ENCODE results near the gene FLVCR1. TPM values are rescaled to one million over a fixed set of nuclear protein-coding genes. Genes with fewer than 3 reads are reported as not detected.

Gene FLVCR1
- total RNA-seq, 1 experiment from 2014 or later, result 30.8 TPM

GRCh38 chr1:212884592-212884991 is 26.5 kb downstream of the FLVCR1 start:
- Histone ChIP-seq H3K36me3 (ENCODE audit: control insufficient read depth, insufficient read depth, low read length) (peaks cover 2% of the 10 kb centered on the region; the same call in 1 of the 2 replicates), H3K4me3 (ENCODE audit: low read depth, low read length) (no peak overlapping the region)
- POLR2A ChIA-PET, result no interaction called here

GRCh38 chr1:212892108-212892507 is 34.0 kb downstream of the FLVCR1 start:
- H3K9me3 Mint-ChIP-seq (ENCODE audit: unreplicated experiment), result no peaks in the 10 kb centered on the region
- TF ChIP-seq CTCF (IDR thresholded peaks at IDR 0.05; ENCODE audit: insufficient read depth in 1 of 2, low read depth in 1 of 2, low read length in 1 of 2, severe bottlenecking in 1 of 2, unreplicated experiment in 1 of 2), result no peak
- Histone ChIP-seq H3K27me3 (replicated peaks; ENCODE audit: control insufficient read depth, insufficient read depth, low read length) (no peaks in the 10 kb centered on the region), H3K9me3 (no peaks in the 10 kb centered on the region), H3K4me1 (no peaks in the 10 kb centered on the region), H3K36me3 (ENCODE audit: control insufficient read depth, insufficient read depth, low read length) (peaks cover 6% of the 10 kb centered on the region), H3K4me3 (ENCODE audit: low read depth, low read length) (no peak overlapping the region)
- peaks cover 91% of the 10 kb centered on the region for H3K36me3 Mint-ChIP-seq (ENCODE audit: insufficient read depth, unreplicated experiment)
- no peak overlapping the region for H3K27ac Mint-ChIP-seq (ENCODE audit: unreplicated experiment)
- intact Hi-C loops (cut with micrococcal nuclease; ENCODE audit: unreplicated experiment), result no loop called here
- H3K4me3 Mint-ChIP-seq (ENCODE audit: unreplicated experiment), result no peak overlapping the region
- CTCF ChIA-PET, result no interaction called here
- no TSS peak for BruUV-seq (replicated peaks)
- POLR2A ChIA-PET, result no interaction called here
- H3K4me1 Mint-ChIP-seq (ENCODE audit: low read depth, unreplicated experiment), result no peaks in the 10 kb centered on the region
- no peaks in the 10 kb centered on the region for H3K27me3 Mint-ChIP-seq (ENCODE audit: insufficient read depth, unreplicated experiment)
- DNase-seq, result no peak

More at GRCh38 chr1:212884592-212884991, 26.5 kb downstream of the FLVCR1 start:
- Mint-ChIP-seq H3K4me1 (ENCODE audit: low read depth, unreplicated experiment) (no peaks in the 10 kb centered on the region), H3K27me3 (ENCODE audit: insufficient read depth, unreplicated experiment) (no peaks in the 10 kb centered on the region), H3K27ac (ENCODE audit: unreplicated experiment) (no peak overlapping the region), H3K36me3 (ENCODE audit: insufficient read depth, unreplicated experiment) (peaks cover 38% of the 10 kb centered on the region), H3K9me3 (ENCODE audit: unreplicated experiment) (no peaks in the 10 kb centered on the region), H3K4me3 (ENCODE audit: unreplicated experiment) (no peak overlapping the region)
- no peak for TF ChIP-seq CTCF (IDR thresholded peaks at IDR 0.05; ENCODE audit: insufficient read depth in 1 of 2, low read depth in 1 of 2, low read length in 1 of 2, severe bottlenecking in 1 of 2, unreplicated experiment in 1 of 2)
- BruUV-seq (replicated peaks), result no TSS peak
- DNase-seq, result no peak
- intact Hi-C loops (cut with micrococcal nuclease; ENCODE audit: unreplicated experiment), result no loop called here
- CTCF ChIA-PET, result no interaction called here
- Histone ChIP-seq H3K4me1 (no peaks in the 10 kb centered on the region), H3K27me3 (replicated peaks; ENCODE audit: control insufficient read depth, insufficient read depth, low read length) (no peaks in the 10 kb centered on the region), H3K9me3 (no peaks in the 10 kb centered on the region)

GRCh38 chr1:212899845-212900244 is 41.8 kb downstream of the FLVCR1 start:
- Mint-ChIP-seq H3K36me3 (ENCODE audit: insufficient read depth, unreplicated experiment) (peaks cover 44% of the 10 kb centered on the region), H3K4me1 (ENCODE audit: low read depth, unreplicated experiment) (no peaks in the 10 kb centered on the region), H3K4me3 (ENCODE audit: unreplicated experiment) (no peak overlapping the region), H3K9me3 (ENCODE audit: unreplicated experiment) (peaks cover 25% of the 10 kb centered on the region), H3K27ac (ENCODE audit: unreplicated experiment) (no peak overlapping the region), H3K27me3 (ENCODE audit: insufficient read depth, unreplicated experiment) (no peaks in the 10 kb centered on the region)
- no peak for DNase-seq
- BruUV-seq (replicated peaks), result no TSS peak
- intact Hi-C loops (cut with micrococcal nuclease; ENCODE audit: unreplicated experiment), result no loop called here
- ChIA-PET POLR2A (no interaction called here), CTCF (no interaction called here)
- peaks cover 1% of the 10 kb centered on the region; the same call in 1 of the 2 replicates for H3K36me3 ChIP-seq (ENCODE audit: control insufficient read depth, insufficient read depth, low read length)
- no peak for TF ChIP-seq CTCF (IDR thresholded peaks at IDR 0.05; ENCODE audit: insufficient read depth in 1 of 2, low read depth in 1 of 2, low read length in 1 of 2, severe bottlenecking in 1 of 2, unreplicated experiment in 1 of 2)
- H3K27me3 ChIP-seq (replicated peaks; ENCODE audit: control insufficient read depth, insufficient read depth, low read length), result no peaks in the 10 kb centered on the region
- H3K9me3 ChIP-seq, result peaks cover 13% of the 10 kb centered on the region; the same call in 1 of the 2 replicates
- no peak overlapping the region for H3K4me3 ChIP-seq (ENCODE audit: low read depth, low read length)
- H3K4me1 ChIP-seq, result no peaks in the 10 kb centered on the region
